MCF 10A (cell line): Measurements from ENCODE around the gene SRC. TPM values are rescaled to one million over a fixed set of nuclear protein-coding genes. Genes with fewer than 3 reads are reported as not detected.

ENCODE experiments used
- BruUV-seq: library from RNA; stranded (reverse); fragments of 400-500 nt; replicated peaks from 2 replicates; lab custom pipeline; 2021; lab: Mats Ljungman, UMichigan
- CTCF ChIA-PET: fragments of 300-600 bp; sonication (Branson Sonifier 250); formaldehyde crosslinking; extraction: SDS; loops from one replicate; lab custom pipeline; 2021; ENCODE audit warnings: antibody characterized with exemption, inconsistent platforms; lab: Yijun Ruan, JAX
- POLR2A ChIA-PET: fragments of 300-600, 350-650 bp; sonication (Branson Sonifier 250); formaldehyde crosslinking; extraction: SDS; loops from one replicate; lab custom pipeline; 2020; ENCODE audit warnings: antibody characterized with exemption, inconsistent platforms; lab: Yijun Ruan, JAX
- DNase-seq: peaks from one replicate; pipeline ENCODE4 v3.0.0-alpha.2; 2018; ENCODE audit not compliant: unreplicated experiment
- H3K27ac Mint-ChIP-seq: one replicate; pipeline ENCODE4 v1.8.0; 2022; ENCODE audit warnings: mild to moderate bottlenecking, low read depth, mixed read lengths; ENCODE audit not compliant: unreplicated experiment
- H3K27me3 Mint-ChIP-seq: one replicate; pipeline ENCODE4 v1.8.0; 2022; ENCODE audit warnings: mixed read lengths; ENCODE audit not compliant: insufficient read depth, unreplicated experiment
- H3K36me3 Mint-ChIP-seq: one replicate; pipeline ENCODE4 v1.8.0; 2022; ENCODE audit warnings: mild to moderate bottlenecking, moderate library complexity, mixed read lengths; ENCODE audit not compliant: insufficient read depth, unreplicated experiment
- H3K4me1 Mint-ChIP-seq: one replicate; pipeline ENCODE4 v1.8.0; 2022; ENCODE audit warnings: mixed read lengths; ENCODE audit not compliant: insufficient read depth, unreplicated experiment
- H3K4me3 Mint-ChIP-seq: one replicate; pipeline ENCODE4 v1.8.0; 2022; ENCODE audit warnings: mild to moderate bottlenecking, moderate library complexity, mixed read lengths; ENCODE audit not compliant: unreplicated experiment
- H3K9me3 Mint-ChIP-seq: one replicate; pipeline ENCODE4 v1.8.0; 2022; ENCODE audit warnings: mixed read lengths; ENCODE audit not compliant: unreplicated experiment
- intact Hi-C: fragments of 100-400 bp; cut with micrococcal nuclease; formaldehyde crosslinking; loops from 2 replicates; pipeline ENCODE4 v1.14.1; 2022
- total RNA-seq: library from RNA; stranded (reverse); gene quantifications from 2 replicates; pipeline ENCODE4 v1.2.3, GENCODE V29; 2022
- TF ChIP-seq, protein P1 (sequence below): fragments of 200-600 bp; IDR thresholded peaks from one replicate; pipeline ENCODE4 v1.8.0; 2022; ENCODE audit warnings: antibody characterized with exemption, mild to moderate bottlenecking; ENCODE audit not compliant: unreplicated experiment

SRC gene
- total RNA-seq, 1 experiment from 2014 or later = 28.1 TPM

- CTCF ChIA-PET = no interaction called here
- Mint-ChIP-seq H3K4me1 (no peaks in the 10 kb centered on the region), H3K27me3 (no peaks in the 10 kb centered on the region)
Observed at GRCh38 chr20:37425103-37425625, 79.2 kb downstream of the SRC start.

GRCh38 chr20:37426106-37426505 lies 80.2 kb downstream of the SRC start:
- CTCF ChIA-PET = interaction anchor here (0.6 kb wide), 1 partner anchor 152 kb away, joined by 3 read pairs; no protein-coding TSS in a partner anchor
- intact Hi-C loops = no loop called here
- BruUV-seq = no TSS peak
- TF ChIP-seq, protein P1, sequence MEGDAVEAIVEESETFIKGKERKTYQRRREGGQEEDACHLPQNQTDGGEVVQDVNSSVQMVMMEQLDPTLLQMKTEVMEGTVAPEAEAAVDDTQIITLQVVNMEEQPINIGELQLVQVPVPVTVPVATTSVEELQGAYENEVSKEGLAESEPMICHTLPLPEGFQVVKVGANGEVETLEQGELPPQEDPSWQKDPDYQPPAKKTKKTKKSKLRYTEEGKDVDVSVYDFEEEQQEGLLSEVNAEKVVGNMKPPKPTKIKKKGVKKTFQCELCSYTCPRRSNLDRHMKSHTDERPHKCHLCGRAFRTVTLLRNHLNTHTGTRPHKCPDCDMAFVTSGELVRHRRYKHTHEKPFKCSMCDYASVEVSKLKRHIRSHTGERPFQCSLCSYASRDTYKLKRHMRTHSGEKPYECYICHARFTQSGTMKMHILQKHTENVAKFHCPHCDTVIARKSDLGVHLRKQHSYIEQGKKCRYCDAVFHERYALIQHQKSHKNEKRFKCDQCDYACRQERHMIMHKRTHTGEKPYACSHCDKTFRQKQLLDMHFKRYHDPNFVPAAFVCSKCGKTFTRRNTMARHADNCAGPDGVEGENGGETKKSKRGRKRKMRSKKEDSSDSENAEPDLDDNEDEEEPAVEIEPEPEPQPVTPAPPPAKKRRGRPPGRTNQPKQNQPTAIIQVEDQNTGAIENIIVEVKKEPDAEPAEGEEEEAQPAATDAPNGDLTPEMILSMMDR = no peak
- no peaks in the 10 kb centered on the region for H3K27me3 Mint-ChIP-seq
- H3K27ac Mint-ChIP-seq = no peak overlapping the region
- POLR2A ChIA-PET = interaction anchor here (1.0 kb wide), 1 partner anchor 69 kb away, joined by 4 read pairs; no protein-coding TSS in a partner anchor
- no peak overlapping the region for H3K4me3 Mint-ChIP-seq
- H3K4me1 Mint-ChIP-seq = no peaks in the 10 kb centered on the region
- H3K36me3 Mint-ChIP-seq = no peaks in the 10 kb centered on the region
- no peak for DNase-seq
- H3K9me3 Mint-ChIP-seq = no peaks in the 10 kb centered on the region

More at GRCh38 chr20:37425103-37425625, 79.2 kb downstream of the SRC start:
- POLR2A ChIA-PET = no interaction called here
- TF ChIP-seq, protein P1 = no peak
- H3K9me3 Mint-ChIP-seq = no peaks in the 10 kb centered on the region
- H3K4me3 Mint-ChIP-seq = no peak overlapping the region
- no peak overlapping the region for H3K27ac Mint-ChIP-seq
- BruUV-seq = no TSS peak
- intact Hi-C loops = no loop called here
- H3K36me3 Mint-ChIP-seq = peaks cover 4% of the 10 kb centered on the region
- DNase-seq = no peak

- TF ChIP-seq, protein P1 = no peak
- ChIA-PET CTCF (no interaction called here), POLR2A (interaction anchor here (1.0 kb wide), 1 partner anchor 68 kb away, joined by 4 read pairs; no protein-coding TSS in a partner anchor)
- H3K4me3 Mint-ChIP-seq = no peak overlapping the region
- no peaks in the 10 kb centered on the region for H3K27me3 Mint-ChIP-seq
- no TSS peak for BruUV-seq
- no peaks in the 10 kb centered on the region for H3K4me1 Mint-ChIP-seq
- DNase-seq = no peak
- no peaks in the 10 kb centered on the region for H3K36me3 Mint-ChIP-seq
- no peaks in the 10 kb centered on the region for H3K9me3 Mint-ChIP-seq
- no peak overlapping the region for H3K27ac Mint-ChIP-seq
- intact Hi-C loops = no loop called here
Observed at GRCh38 chr20:37426978-37427377, 81.0 kb downstream of the SRC start.

GRCh38 chr20:37430044-37430443 lies 84.1 kb downstream of the SRC start:
- DNase-seq = no peak
- Mint-ChIP-seq H3K4me3 (no peak overlapping the region), H3K9me3 (no peaks in the 10 kb centered on the region), H3K4me1 (no peaks in the 10 kb centered on the region), H3K27ac (no peak overlapping the region), H3K36me3 (no peaks in the 10 kb centered on the region), H3K27me3 (no peaks in the 10 kb centered on the region)
- TF ChIP-seq, protein P1 = no peak
- POLR2A ChIA-PET = interaction anchor here (0.6 kb wide), 1 partner anchor 251 kb away, joined by 3 read pairs; the partner anchor contains the start of gene RPN2
- BruUV-seq = no TSS peak
- intact Hi-C loops = no loop called here
- CTCF ChIA-PET = no interaction called here
